HG03520 (cell line): ENCODE measurements around the gene DSC2.
"Not testable (repeated sequence)": the region's sequence is repeated elsewhere in the genome, so short reads cannot be mapped to it uniquely, and the experiment has no call there.

Experiments
- ATAC-seq: cut with Tn5 transposase; IDR thresholded peaks from one replicate; pipeline ENCODE4 v1.9.1; 2021; ENCODE audit warnings: mild to moderate bottlenecking, moderate library complexity; ENCODE audit not compliant: unreplicated experiment

The DSC2 gene

DNA sequence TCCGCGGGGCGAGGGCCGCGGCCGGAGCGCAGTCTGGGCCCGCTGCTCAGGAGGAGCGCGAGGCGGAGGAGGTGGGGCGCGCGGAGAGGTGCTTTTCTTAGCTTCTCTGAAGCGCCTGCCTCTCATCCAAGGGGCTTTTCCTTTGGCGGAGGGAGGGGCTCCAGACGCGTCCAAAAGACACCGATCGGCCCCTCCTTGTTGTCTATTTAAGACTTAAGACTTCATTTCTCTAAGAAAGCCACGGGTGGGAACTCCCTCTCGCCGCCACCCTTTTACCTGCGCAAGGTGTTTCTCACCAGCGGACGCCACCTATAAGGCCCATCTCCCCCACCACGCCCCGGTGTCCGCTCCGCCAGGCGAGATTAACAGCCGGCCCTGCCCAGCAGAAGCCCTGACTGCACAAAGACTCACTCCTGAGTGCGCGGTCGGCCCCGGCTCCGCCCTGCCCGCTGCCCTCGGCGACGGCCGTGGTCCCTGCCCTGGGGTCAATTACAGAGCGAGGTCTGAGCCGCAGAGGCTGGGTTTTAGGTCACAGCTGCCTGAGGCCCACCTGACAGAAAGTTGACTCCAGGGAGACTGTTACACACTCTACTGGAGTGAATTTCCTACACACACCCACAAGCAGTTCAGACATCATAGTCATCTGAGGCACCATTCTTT, at the start of gene DSC2:
Gene DSC2 (minus strand): TSS at position 397 of the 660 bp plus-strand sequence. CDS start 450 bp downstream, outside the sequence.
- ATAC-seq = no peak

DNA sequence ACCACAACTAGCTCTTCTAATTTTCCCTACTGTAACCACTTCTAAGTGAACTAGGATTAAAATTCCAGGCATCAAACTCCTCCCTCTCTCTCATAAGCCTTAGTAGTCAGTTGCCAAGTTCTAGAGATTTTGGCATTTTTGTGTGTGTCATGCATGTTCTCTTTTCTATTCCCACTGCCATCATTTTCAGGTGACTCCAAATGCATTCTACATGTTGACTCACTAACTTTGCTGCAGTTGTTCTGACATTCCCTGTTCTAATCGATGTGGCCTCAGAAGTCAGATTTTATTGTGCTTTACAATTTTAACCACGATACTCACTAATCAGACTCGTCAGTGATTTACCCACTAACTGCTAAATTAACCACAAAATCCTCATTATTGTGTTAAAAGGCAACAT, 47.1 kb upstream of the DSC2 start:
- ATAC-seq = no peak

DNA sequence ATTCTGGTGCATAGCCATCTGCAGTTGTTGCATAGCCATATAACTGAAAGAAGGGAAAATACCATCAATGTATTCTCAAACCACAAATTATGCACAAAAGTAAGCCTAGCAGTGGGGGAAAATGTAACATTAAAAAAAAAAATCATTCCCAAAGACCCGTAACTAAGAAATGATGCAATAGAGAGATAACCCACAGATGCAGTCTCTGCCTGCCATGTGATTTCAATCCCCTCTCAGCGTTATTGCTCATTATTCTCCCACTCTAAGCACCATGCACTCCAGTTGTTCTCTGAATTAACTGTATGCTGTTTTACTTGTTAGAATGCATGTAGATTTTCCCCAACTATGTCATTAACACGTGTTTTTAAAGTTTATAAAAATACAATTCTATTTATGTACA, 46.4 kb upstream of the DSC2 start:
- no peak for ATAC-seq

DNA sequence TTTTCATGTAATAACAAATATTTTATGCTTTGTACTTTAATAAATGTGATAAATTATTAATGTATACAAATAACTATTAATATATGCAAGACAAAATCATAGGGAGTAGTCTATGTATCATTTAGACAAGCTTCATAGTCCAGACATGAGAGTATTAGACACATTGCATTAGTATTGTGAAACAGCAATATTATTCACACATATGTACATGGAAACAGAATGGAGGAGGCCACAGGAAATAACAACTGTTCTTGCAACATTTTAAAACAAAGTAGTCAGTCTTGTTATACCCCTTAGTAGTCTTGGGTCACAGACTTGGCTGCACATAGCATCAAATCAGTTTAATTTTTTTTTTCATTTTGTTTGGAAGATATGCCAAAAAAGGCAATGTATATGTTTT, 44.6 kb upstream of the DSC2 start:
- no peak for ATAC-seq

DNA sequence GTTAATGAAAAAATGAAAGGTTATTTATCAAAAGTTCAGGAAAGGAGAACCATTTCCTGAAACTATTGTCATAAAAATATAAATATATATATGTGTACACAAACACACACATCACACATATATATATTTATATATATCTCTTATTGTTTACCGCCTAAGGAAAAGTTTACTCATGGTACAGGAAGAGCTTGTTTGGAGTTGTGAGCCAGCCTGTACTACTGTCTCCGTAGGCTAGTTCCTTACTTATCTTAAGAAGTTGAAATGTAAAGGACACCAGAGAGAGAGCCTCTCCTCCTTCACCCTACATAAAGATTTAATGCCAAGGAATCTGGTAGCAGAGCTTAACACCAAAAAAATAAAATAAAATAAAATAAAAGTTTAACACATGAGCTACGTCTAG, 40.8 kb upstream of the DSC2 start:
- no peak for ATAC-seq

DNA sequence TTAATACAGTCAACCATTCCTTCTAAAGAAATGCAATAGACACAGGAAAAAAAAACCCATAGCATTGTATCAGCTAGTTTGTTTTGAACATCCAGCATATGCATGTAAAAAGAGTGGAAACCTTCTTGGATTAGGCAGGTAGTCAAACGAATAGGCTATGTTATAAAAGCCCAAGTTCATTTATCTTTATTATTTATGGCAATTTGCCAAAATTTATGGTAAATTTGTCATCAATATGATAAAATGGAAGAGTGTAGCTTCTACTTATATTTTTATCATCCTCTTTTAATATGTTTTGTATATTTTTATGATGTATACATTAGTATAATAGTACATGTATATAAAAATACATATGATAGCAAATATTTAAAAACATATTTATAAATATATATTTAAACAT, 36.5 kb upstream of the DSC2 start:
- ATAC-seq = no peak

GRCh38 chr18:31134988-31135529, 32.8 kb upstream of the DSC2 start:
- no peak for ATAC-seq

DNA sequence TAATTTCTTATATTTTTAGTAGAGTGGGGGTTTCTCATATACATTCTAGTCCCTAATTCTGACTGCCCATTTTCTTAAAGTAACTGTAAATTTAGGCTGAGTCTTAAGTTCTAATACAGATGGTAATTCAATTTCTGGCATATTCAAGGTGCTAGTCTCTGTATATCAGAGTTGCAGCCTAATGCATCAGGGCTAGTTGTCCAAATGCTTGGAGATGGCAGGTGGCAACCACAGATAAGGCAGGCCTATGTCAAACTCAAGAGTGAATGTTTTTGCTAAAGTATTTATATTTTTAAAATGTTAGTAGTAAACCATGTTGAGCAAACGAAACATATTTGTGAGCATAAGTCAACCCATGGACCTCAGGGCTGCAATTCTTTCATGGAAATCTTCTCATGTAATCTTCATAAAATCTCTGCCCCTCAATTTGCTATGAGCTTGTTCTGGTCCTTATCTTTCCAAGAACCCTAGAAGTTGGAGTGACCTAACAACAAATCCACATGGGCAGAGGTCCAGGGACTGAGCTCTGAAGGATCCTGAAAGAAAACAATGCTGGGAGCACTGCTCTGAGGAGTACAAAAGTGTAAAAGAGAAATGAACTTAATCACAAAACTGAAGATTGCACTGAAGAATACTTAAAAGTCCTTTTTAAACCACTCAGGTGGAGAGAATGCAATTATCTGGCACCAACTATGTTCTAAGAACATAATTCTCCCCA, 27.3 kb upstream of the DSC2 start:
- ATAC-seq = no peak

- no peak for ATAC-seq
These were observed 23.7 kb upstream of the DSC2 start for GRCh38 chr18:31125878-31126277.

GRCh38 chr18:31123125-31123524, 20.9 kb upstream of the DSC2 start:
- not testable (repeated sequence) for ATAC-seq

DNA sequence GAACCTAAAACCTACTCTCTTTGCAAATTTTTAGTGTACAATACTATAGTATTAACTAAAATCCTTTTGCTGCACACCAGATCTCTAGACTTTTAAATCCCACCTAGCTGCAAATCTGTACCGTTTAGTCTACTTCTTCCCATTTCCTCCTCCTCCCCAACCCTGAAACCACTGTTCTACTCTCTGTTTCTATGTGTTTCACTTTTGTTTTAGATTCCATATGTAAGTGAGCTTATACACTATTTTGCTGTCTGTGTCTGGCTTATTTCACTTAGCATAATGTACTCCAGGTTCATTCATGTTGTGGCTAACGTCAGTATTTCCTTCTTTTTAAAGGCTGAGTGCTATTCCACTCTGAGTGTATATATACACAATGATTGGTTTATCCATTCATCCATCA, 18.4 kb upstream of the DSC2 start:
- no peak for ATAC-seq

DNA sequence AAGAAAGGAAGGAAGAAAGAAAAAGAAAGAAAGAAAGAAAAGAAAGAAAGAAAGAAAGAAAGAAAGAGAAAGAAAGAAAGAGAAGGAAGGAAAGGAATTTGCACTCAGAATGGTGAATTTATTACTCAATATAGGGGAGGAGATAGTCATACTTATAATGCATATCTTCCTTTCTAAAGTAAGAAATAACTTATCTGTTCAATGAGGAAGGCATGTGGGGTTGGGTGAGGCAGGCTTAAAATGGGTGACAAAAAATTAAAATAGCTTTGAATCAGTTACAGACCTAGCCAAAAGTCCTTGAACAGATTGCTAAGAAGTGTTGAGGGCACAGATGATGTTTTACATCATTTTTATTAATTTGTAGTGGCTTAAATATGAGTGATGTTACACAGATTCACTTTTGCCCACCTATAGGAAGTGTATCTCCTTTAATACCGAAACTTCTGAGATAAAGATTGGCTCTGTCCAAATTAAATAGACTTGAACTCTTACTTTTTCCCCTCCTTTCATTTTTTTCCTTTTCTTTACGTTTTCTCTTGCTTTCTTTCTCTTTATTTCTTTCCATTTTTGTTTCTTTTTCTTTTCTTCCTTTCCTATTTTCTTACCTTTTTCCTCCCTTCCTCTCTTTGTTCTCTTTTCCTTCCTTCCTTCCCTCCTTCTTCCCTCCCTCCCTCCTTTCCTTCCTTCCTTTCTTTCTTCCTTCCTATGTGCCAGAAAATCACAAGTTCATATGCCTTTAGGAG, 14.8 kb upstream of the DSC2 start:
- ATAC-seq = no peak

- ATAC-seq = no peak
These were observed 10.6 kb upstream of the DSC2 start for GRCh38 chr18:31112804-31113203.

DNA sequence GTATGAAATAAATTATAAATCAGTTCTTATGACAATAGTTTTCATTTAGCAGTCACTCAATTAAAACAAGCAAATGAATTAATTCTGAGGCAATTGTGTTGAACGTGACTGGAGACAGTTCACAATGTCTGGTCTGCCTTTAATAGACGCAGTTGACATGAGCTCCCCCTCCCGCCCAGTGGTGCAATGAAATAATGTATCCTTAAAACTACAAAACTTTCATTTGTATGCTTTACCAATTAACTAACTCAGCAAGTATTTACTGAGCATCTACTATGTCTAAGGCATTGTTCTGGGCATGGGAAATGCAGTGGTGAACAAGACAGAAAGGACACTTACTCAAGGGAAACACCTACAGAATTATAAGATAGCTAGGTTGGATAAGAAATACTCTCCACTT, 3.5 kb upstream of the DSC2 start:
- no peak for ATAC-seq

- ATAC-seq = no peak
These were observed 2.2 kb upstream of the DSC2 start for GRCh38 chr18:31104444-31104843.

- ATAC-seq = no peak
These were observed 1.2 kb upstream of the DSC2 start for GRCh38 chr18:31103423-31103822.

DNA sequence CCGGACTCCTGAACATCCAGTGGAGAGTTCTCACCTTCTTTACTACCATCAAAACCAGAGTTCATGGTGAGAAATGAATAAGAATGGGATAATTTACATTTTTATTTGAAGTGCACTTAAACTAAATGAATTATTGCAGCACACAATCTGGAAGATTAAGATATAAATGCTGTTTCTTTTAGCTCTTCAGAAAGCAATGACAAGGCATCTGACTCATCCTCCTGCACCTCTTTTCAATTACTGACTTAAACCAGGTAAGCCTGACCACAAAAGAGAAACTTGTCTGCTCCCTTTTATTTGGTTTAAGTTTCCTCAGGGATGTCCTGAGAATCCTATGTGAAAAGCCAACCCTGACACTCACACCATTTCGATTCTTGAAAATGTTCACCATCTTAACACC, 720 bp upstream of the DSC2 start:
- no peak for ATAC-seq

- no peak for ATAC-seq
These were observed 817 bp downstream of the DSC2 start for GRCh38 chr18:31101183-31102024.

DNA sequence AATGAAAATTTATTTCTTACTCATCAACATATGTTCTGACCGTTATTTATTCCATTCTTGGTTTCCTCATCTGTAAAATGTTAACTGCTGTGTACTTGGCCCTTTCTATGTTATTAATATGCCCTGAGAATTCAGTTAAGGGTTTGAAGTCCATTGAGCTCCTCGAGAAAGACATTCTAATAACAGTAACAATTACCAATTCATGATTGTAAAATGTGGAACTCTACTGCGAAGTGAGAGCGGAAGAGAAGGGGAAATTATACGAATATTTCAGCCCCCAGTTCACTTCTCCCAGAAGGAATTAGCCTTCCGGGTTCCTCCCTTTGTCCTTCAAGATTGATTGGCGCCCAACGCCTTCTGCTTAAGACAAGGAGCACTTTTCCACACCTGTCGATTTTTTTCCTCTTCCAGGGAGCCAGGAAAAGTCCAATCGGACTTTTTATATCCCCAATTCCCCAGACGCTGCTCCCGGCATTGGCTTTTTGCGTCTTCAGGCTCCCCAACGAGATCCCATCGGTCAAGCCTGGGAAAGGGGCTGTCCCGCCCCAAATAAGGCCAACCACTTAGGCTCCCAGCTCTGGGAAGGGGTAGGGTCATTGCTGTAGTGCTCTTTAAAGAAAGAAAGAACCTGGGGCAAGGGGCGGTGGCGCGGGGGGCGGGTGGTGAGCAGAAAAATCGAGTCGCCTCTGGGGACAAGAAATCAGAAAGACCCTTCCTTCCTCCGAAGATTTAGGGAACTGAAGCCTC, 1.6 kb downstream of the DSC2 start:
- no peak for ATAC-seq
